ENCODE measurements around the gene PPP1R17.

Gene PPP1R17

DNA sequence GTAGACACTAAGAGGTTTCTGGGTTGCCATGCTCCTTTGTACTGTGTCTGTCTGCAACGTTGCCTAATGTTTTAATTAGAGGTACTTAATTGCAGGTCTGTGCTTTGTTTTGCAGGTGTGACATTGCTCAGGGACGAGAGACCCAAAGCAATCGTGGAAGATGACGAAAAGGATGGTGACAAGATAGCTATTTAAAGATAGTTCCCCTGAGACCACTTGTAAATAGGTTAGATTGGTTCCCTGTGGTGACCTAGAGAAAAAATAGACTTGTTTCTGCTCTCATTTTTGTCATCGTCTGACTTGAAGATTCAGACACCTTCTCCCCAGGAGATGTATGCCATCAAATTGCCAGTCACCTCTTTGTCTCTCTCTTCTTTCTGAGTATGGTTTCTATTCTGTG, 20.1 kb downstream of the PPP1R17 start:
- DNase-seq (ENCODE audit: low spot score), result no peak
- in situ Hi-C loops (cut with MboI; ENCODE audit: low sequenced_read_pairs, unreplicated experiment), result no loop called here
- TF ChIP-seq, protein P1, sequence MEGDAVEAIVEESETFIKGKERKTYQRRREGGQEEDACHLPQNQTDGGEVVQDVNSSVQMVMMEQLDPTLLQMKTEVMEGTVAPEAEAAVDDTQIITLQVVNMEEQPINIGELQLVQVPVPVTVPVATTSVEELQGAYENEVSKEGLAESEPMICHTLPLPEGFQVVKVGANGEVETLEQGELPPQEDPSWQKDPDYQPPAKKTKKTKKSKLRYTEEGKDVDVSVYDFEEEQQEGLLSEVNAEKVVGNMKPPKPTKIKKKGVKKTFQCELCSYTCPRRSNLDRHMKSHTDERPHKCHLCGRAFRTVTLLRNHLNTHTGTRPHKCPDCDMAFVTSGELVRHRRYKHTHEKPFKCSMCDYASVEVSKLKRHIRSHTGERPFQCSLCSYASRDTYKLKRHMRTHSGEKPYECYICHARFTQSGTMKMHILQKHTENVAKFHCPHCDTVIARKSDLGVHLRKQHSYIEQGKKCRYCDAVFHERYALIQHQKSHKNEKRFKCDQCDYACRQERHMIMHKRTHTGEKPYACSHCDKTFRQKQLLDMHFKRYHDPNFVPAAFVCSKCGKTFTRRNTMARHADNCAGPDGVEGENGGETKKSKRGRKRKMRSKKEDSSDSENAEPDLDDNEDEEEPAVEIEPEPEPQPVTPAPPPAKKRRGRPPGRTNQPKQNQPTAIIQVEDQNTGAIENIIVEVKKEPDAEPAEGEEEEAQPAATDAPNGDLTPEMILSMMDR (IDR thresholded peaks at IDR 0.05; ENCODE audit: borderline replicate concordance, control extremely low read depth, extremely low read depth, insufficient read depth, missing control alignments), result no peak

- TF ChIP-seq, protein P1 (IDR thresholded peaks at IDR 0.05; ENCODE audit: borderline replicate concordance, control extremely low read depth, extremely low read depth, insufficient read depth, missing control alignments), result no peak
- no peak for DNase-seq (ENCODE audit: low spot score)
- in situ Hi-C loops (cut with MboI; ENCODE audit: low sequenced_read_pairs, unreplicated experiment), result no loop called here
Observed at GRCh38 chr7:31710171-31710570, 23.2 kb downstream of the PPP1R17 start.

GRCh38 chr7:31716355-31716754, 29.3 kb downstream of the PPP1R17 start:
- DNase-seq (ENCODE audit: low spot score), result no peak
- in situ Hi-C loops (cut with MboI; ENCODE audit: low sequenced_read_pairs, unreplicated experiment), result no loop called here
- TF ChIP-seq, protein P1 (IDR thresholded peaks at IDR 0.05; ENCODE audit: borderline replicate concordance, control extremely low read depth, extremely low read depth, insufficient read depth, missing control alignments), result no peak

DNA sequence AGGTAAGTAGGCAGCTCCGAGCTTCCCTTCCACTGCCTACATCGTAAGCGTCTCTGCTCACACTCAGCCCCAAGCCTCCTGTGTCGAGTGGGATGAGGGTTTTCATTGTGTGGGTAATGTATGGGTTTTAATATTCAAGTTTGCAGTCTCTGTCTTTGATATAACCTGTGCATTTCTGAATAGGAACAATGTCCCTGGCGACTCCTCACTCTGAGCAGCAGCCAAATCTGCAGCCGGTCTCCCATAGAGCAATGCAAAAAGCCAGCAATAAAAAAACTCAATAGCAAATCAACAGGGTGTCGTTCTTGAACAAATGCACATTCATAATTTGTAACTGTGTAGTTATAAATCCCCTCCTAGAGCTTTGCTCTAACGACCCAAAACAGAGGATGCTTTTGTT, 33.4 kb downstream of the PPP1R17 start:
- in situ Hi-C loops (cut with MboI; ENCODE audit: low sequenced_read_pairs, unreplicated experiment), result no loop called here
- TF ChIP-seq, protein P1 (IDR thresholded peaks at IDR 0.05; ENCODE audit: borderline replicate concordance, control extremely low read depth, extremely low read depth, insufficient read depth, missing control alignments), result no peak
- DNase-seq (ENCODE audit: low spot score), result no peak

DNA sequence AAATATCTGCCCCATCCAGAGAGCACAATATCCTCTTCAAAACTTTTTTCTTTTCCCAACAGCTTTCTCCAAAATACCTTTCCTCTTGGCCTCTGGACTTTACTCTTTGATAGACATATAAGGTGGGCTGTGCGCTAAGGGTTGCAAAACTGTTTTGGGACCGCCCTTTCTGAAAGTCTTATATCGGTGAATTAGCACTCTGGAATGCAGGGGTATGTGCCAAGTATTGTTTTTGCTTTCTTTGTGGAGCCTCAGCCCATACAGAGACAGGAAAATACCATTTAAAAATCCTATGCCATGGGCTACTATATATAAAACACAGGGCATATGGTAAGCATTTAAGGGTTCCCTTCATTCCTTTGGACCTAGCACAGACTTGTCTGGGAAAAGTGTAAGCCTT, 37.7 kb downstream of the PPP1R17 start:
- no peak for DNase-seq (ENCODE audit: low spot score)
- in situ Hi-C loops (cut with MboI; ENCODE audit: low sequenced_read_pairs, unreplicated experiment), result loop anchor here (25.0 kb wide), 1 partner anchor 287 kb away; no protein-coding TSS in a partner anchor
- TF ChIP-seq, protein P1 (IDR thresholded peaks at IDR 0.05; ENCODE audit: borderline replicate concordance, control extremely low read depth, extremely low read depth, insufficient read depth, missing control alignments), result no peak

DNA sequence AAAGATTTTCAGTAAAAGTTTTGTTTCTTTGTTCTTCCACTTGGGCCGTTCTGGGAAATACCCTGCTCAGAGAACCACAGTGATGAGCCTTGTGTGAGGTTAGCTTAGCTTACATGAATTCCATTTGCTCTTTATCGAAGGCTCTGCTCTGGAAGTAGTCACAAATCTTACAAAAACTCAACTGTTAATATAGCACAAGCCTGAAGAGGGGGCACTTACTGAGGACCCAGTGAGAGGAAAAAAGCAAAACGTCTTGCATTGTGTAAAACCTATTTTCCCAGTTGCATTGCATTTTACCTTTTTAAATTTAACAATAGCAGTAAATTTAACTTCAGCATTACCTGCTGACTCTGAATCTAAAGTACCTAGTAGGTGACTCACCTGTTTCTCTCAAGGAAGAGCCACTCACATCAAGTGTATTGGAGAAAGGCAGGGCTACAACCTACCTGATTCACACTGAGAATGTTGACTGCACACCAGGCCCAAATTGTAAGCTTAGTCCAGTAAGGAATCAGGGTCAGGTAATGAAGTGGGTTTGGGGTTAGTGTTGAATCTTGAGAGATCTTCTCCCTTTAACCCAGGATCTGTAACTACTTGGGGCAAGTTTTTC, 42.3 kb downstream of the PPP1R17 start:
- no peak for DNase-seq (ENCODE audit: low spot score)
- in situ Hi-C loops (cut with MboI; ENCODE audit: low sequenced_read_pairs, unreplicated experiment), result loop anchor here (25.0 kb wide), 1 partner anchor 292 kb away; no protein-coding TSS in a partner anchor
- TF ChIP-seq, protein P1 (IDR thresholded peaks at IDR 0.05; ENCODE audit: borderline replicate concordance, control extremely low read depth, extremely low read depth, insufficient read depth, missing control alignments), result no peak

All from GM13976 (cell line).